Measurements from ENCODE around the gene ALCAM.

The ALCAM gene

GRCh38 chr3:105490045-105490444 is 123.3 kb downstream of the ALCAM start:
- DNase-seq (ENCODE audit: low read depth in 3 of 3): no peak

- no peak for DNase-seq (ENCODE audit: low read depth in 3 of 3)
These were observed 126.7 kb downstream of the ALCAM start for GRCh38 chr3:105493305-105493892.

- DNase-seq (ENCODE audit: low read depth in 3 of 3): no peak
These were observed 128.3 kb downstream of the ALCAM start for GRCh38 chr3:105495021-105495420.

GRCh38 chr3:105496343-105496742 is 129.6 kb downstream of the ALCAM start:
- DNase-seq (ENCODE audit: low read depth in 3 of 3): no peak

- no peak for DNase-seq (ENCODE audit: low read depth in 3 of 3)
These were observed 130.7 kb downstream of the ALCAM start for GRCh38 chr3:105497386-105497785.

GRCh38 chr3:105499961-105500360 is 133.3 kb downstream of the ALCAM start:
- no peak for DNase-seq (ENCODE audit: low read depth in 3 of 3)

GRCh38 chr3:105502333-105502732 is 135.6 kb downstream of the ALCAM start:
- DNase-seq (ENCODE audit: low read depth in 3 of 3): no peak

- DNase-seq (ENCODE audit: low read depth in 3 of 3): no peak
These were observed 136.5 kb downstream of the ALCAM start for GRCh38 chr3:105503191-105503593.

GRCh38 chr3:105504440-105504951 is 137.8 kb downstream of the ALCAM start:
- no peak for DNase-seq (ENCODE audit: low read depth in 3 of 3)

- no peak for DNase-seq (ENCODE audit: low read depth in 3 of 3)
These were observed 138.5 kb downstream of the ALCAM start for GRCh38 chr3:105505170-105505569.

GRCh38 chr3:105511031-105511430 is 144.3 kb downstream of the ALCAM start:
- no peak for DNase-seq (ENCODE audit: low read depth in 3 of 3)

GRCh38 chr3:105512061-105512460 is 145.4 kb downstream of the ALCAM start:
- DNase-seq (ENCODE audit: low read depth in 3 of 3): no peak

GRCh38 chr3:105513042-105513441 is 146.3 kb downstream of the ALCAM start:
- DNase-seq (ENCODE audit: low read depth in 3 of 3): no peak

- DNase-seq (ENCODE audit: low read depth in 3 of 3): no peak
These were observed 147.2 kb downstream of the ALCAM start for GRCh38 chr3:105513886-105514285.

GRCh38 chr3:105515372-105515771 is 148.7 kb downstream of the ALCAM start:
- DNase-seq (ENCODE audit: low read depth in 3 of 3): no peak

- DNase-seq (ENCODE audit: low read depth in 3 of 3): no peak
These were observed 150.3 kb downstream of the ALCAM start for GRCh38 chr3:105516972-105517371.

GRCh38 chr3:105518203-105518602 is 151.5 kb downstream of the ALCAM start:
- no peak for DNase-seq (ENCODE audit: low read depth in 3 of 3)

GRCh38 chr3:105518806-105519418 is 152.2 kb downstream of the ALCAM start:
- no peak for DNase-seq (ENCODE audit: low read depth in 3 of 3)

- DNase-seq (ENCODE audit: low read depth in 3 of 3): no peak
These were observed 155.1 kb downstream of the ALCAM start for GRCh38 chr3:105521770-105522169.

GRCh38 chr3:105523501-105523900 is 156.8 kb downstream of the ALCAM start:
- no peak for DNase-seq (ENCODE audit: low read depth in 3 of 3)

- DNase-seq (ENCODE audit: low read depth in 3 of 3): no peak
These were observed 158.8 kb downstream of the ALCAM start for GRCh38 chr3:105525531-105525930.

- DNase-seq (ENCODE audit: low read depth in 3 of 3): no peak
These were observed 159.8 kb downstream of the ALCAM start for GRCh38 chr3:105526360-105527111.

- no peak for DNase-seq (ENCODE audit: low read depth in 3 of 3)
These were observed 160.8 kb downstream of the ALCAM start for GRCh38 chr3:105527535-105527934.
